HG03108 (cell line): Measurements from ENCODE around the gene PRAMEF10.
"Not testable (repeated sequence)": the region's sequence is repeated elsewhere in the genome, so short reads cannot be mapped to it uniquely, and the experiment has no call there.

ENCODE experiments used
- ATAC-seq: cut with Tn5 transposase; IDR thresholded peaks from one replicate; pipeline ENCODE4 v1.9.1; 2021; ENCODE audit warnings: moderate library complexity; ENCODE audit not compliant: unreplicated experiment

Gene PRAMEF10

GRCh38 chr1:12898170-12898569, at the start of gene PRAMEF10:
Gene PRAMEF10, minus strand, starts transcription at chr1:12898270. Its CDS starts 2,423 bp downstream, at chr1:12895847.
- not testable (repeated sequence) for ATAC-seq

GRCh38 chr1:12947480-12947879, 49.4 kb upstream of the PRAMEF10 start, which contains the start of gene PRAMEF6:
Gene PRAMEF6, minus strand, starts transcription at chr1:12947580. Its CDS starts 5,062 bp downstream, at chr1:12942518.
- not testable (repeated sequence) for ATAC-seq

GRCh38 chr1:12924368-12924767, 26.3 kb upstream of the PRAMEF10 start:
- ATAC-seq = not testable (repeated sequence)

- ATAC-seq = not testable (repeated sequence)
These were observed 23.7 kb upstream of the PRAMEF10 start for GRCh38 chr1:12921749-12922148.

GRCh38 chr1:12916310-12916709, 18.2 kb upstream of the PRAMEF10 start, which contains the start of gene PRAMEF7:
Gene PRAMEF7, plus strand, starts transcription at chr1:12916610. Its CDS starts 1,083 bp downstream, at chr1:12917693.
- not testable (repeated sequence) for ATAC-seq

GRCh38 chr1:12903793-12904572, 5.9 kb upstream of the PRAMEF10 start:
- ATAC-seq = not testable (repeated sequence)

GRCh38 chr1:12899186-12899585, 1.1 kb upstream of the PRAMEF10 start:
- not testable (repeated sequence) for ATAC-seq

- ATAC-seq = not testable (repeated sequence)
These were observed 12.0 kb downstream of the PRAMEF10 start, which contains the start of gene PRAMEF4 for GRCh38 chr1:12886101-12886500. Gene PRAMEF4, minus strand, starts transcription at chr1:12886201. Its CDS starts 2,807 bp downstream, at chr1:12883394.

- not testable (repeated sequence) for ATAC-seq
These were observed 19.6 kb downstream of the PRAMEF10 start for GRCh38 chr1:12878453-12878852.

- ATAC-seq = not testable (repeated sequence)
These were observed 34.8 kb downstream of the PRAMEF10 start for GRCh38 chr1:12863131-12863880.

- not testable (repeated sequence) for ATAC-seq
These were observed 41.3 kb downstream of the PRAMEF10 start, which contains the start of gene PRAMEF2 for GRCh38 chr1:12856786-12857185. Gene PRAMEF2, plus strand, starts transcription at chr1:12857086. Its CDS starts 1,924 bp downstream, at chr1:12859010.

GRCh38 chr1:12851779-12852178, 46.3 kb downstream of the PRAMEF10 start:
- no peak for ATAC-seq

GRCh38 chr1:12848620-12849019, 49.5 kb downstream of the PRAMEF10 start, which contains the start of gene HNRNPCL1:
Gene HNRNPCL1, minus strand, starts transcription at chr1:12848720. Its CDS starts 431 bp downstream, at chr1:12848289.
- not testable (repeated sequence) for ATAC-seq
